Stimulated activated naive CD8-positive, alpha-beta T cell treated with anti-CD3 and anti-CD28 coated beads, Interleukin-15, amount 100 ng/mL, for 72 hours (primary cell): Measurements from ENCODE around the gene KIAA1217.

Experiments
- ATAC-seq: fragments of 150-1000 bp; cut with Tn5 transposase; 2 replicates; pipeline ENCODE4 v1.10.0; 2021; ENCODE audit warnings: mild to moderate bottlenecking, moderate library complexity
- DNase-seq, 2 donors: peaks; one replicate each; pipeline ENCODE4 v3.0.0; 2021 to 2022
- H3K27ac Mint-ChIP-seq, 2 donors: one replicate each; pipeline ENCODE4 v1.8.0; 2022; ENCODE audit warnings: mild to moderate bottlenecking in 2 of 2, mixed read lengths in 2 of 2, moderate library complexity in 2 of 2
- H3K27me3 Mint-ChIP-seq: one replicate; pipeline ENCODE4 v1.8.0; 2022; ENCODE audit warnings: mixed read lengths
- H3K4me1 Mint-ChIP-seq: one replicate; pipeline ENCODE4 v1.8.0; 2022; ENCODE audit warnings: mild to moderate bottlenecking, mixed read lengths
- H3K4me3 Mint-ChIP-seq, 2 donors: one replicate each; pipeline ENCODE4 v1.8.0; 2022; ENCODE audit warnings: mild to moderate bottlenecking in 2 of 2, mixed read lengths in 2 of 2, moderate library complexity in 1 of 2
- H3K9me3 Mint-ChIP-seq, 2 donors: one replicate each; pipeline ENCODE4 v1.8.0; 2022; ENCODE audit warnings: mixed read lengths in 2 of 2

Gene KIAA1217

DNA sequence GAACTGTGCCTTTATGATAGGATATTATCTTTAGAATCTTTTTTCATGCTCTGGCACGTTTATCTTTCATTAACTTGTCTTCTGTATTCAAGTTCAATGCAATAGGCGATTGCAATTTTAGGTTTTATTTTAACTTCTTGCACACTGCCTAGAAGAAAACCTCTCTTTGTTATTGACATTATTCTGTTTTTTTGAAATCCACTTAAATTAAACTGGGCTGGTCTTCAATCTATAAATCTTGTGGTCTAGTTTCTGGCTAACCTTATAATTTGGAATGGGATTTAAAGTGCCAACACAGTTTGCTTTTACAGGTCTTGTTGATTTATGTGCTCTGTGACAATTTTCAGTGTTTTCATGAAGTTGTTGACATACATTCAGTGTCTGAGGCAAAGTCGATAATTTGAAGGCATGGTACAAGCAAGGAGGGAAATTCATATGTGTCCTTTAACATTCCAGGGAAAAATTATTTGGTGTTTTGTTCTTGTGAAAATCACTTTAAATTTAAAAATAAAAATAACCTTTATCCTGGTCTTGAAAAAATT, 240.9 kb downstream of the KIAA1217 start:
- no peak for DNase-seq
- Mint-ChIP-seq H3K9me3 (peaks cover 0 to 3% of the 10 kb centered on the region in 2 donors), H3K27me3 (peaks cover 50% of the 10 kb centered on the region), H3K27ac (no peak overlapping the region), H3K4me1 (peaks cover 11% of the 10 kb centered on the region), H3K4me3 (no peak overlapping the region)
- no peak for ATAC-seq

DNA sequence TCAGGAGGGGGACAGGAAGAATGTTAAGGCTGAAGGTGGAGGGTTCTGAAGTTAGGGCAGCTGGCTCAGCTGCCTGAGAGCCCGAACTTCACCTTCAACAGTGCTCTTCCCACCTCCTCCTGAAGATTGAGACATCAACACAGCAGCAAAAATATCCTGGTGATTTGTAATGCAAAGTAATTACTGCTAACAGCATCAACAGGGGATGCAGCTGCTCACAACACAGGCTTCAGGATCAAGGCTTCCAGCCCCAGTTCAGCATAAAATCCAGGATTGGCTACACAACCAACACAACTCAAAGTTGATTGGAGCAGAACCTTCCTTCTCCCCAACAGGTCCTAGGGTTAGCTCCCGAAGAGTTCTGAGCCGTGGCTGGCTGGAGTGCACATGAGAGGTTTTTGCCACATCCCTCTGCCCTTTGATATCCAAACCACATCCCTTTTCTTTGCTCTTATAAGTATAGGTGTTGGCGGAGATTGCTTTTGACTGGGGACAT, 242.4 kb downstream of the KIAA1217 start:
- peak overlapping the region in 1 of 2 donors; percentile 68 for H3K4me3 Mint-ChIP-seq
- peak; percentile 62 for ATAC-seq
- no peak for DNase-seq
- peaks cover 62% of the 10 kb centered on the region for H3K27me3 Mint-ChIP-seq
- H3K9me3 Mint-ChIP-seq, result peaks cover 0 to 3% of the 10 kb centered on the region in 2 donors
- no peak overlapping the region for H3K27ac Mint-ChIP-seq
- H3K4me1 Mint-ChIP-seq, result peaks cover 11% of the 10 kb centered on the region

DNA sequence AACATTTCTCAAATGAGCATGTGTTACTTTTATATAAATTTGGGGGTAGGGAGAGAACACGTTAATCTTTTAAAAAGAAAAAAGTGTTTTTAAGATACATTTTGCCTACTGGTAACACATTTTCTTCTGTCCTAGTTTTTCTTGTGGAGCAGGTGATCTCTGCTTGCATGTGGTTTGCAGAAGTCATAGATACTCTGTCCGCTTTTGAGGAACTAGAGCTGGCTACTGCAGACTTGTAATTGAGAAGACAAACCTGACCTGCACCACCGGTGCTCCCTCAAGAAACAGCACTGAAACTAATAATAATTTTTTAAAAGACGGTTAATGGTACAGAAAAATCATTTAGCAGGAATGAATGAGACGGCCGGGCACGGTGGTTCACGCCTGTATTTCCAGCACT, 243.1 kb downstream of the KIAA1217 start:
- DNase-seq, result no peak
- H3K27ac Mint-ChIP-seq, result no peak overlapping the region
- H3K4me1 Mint-ChIP-seq, result peaks cover 11% of the 10 kb centered on the region
- H3K9me3 Mint-ChIP-seq, result peaks cover 0 to 3% of the 10 kb centered on the region in 2 donors
- peaks cover 59% of the 10 kb centered on the region for H3K27me3 Mint-ChIP-seq
- peak overlapping the region in 1 of 2 donors; percentile 68 for H3K4me3 Mint-ChIP-seq
- no peak for ATAC-seq

DNA sequence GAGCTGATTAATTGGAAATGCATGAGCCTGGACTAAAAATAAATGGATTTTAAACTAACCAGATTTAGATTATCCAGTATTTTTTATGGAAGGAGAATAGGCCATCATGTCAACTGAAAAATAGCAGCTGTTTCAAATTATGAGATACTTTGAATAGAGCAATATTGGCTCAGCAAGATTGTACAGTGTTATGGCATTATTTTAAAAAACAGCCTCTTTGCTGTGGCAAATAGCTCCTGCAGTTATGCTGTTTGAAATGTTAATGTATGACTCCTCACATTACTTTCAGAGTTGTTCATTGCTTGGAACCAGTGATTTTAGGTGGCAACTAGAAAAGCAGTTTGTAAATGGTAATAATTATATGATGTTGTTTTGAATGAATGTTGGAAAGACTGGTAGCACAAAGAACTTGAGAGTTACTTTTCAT, 244.5 kb downstream of the KIAA1217 start:
- Mint-ChIP-seq H3K27ac (no peak overlapping the region), H3K9me3 (no peaks in the 10 kb centered on the region), H3K27me3 (peaks cover 65% of the 10 kb centered on the region), H3K4me3 (no peak overlapping the region), H3K4me1 (peaks cover 11% of the 10 kb centered on the region)
- DNase-seq, result no peak
- ATAC-seq, result no peak

DNA sequence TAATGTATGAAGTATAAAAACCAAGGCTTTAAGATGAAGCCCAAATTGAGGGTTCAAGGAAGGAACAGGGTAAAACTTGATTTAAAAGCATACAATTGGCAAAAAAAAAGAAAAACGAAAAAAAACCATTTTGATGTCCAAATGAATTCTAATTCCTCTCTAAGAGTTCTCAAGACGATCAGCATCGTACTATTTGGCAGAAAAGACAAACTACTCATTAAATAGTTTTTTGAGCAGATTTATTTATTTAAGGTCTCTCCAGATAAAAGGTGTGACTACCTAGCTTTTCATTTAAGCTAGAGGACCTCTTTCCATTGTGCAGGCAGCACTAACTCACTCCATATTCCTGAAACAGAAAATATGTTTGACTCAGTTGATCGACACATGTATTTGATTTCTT, 245.0 kb downstream of the KIAA1217 start:
- peaks cover 11% of the 10 kb centered on the region for H3K4me1 Mint-ChIP-seq
- no peak overlapping the region for H3K27ac Mint-ChIP-seq
- H3K27me3 Mint-ChIP-seq, result peaks cover 71% of the 10 kb centered on the region
- ATAC-seq, result no peak
- no peak for DNase-seq
- no peaks in the 10 kb centered on the region for H3K9me3 Mint-ChIP-seq
- H3K4me3 Mint-ChIP-seq, result no peak overlapping the region

DNA sequence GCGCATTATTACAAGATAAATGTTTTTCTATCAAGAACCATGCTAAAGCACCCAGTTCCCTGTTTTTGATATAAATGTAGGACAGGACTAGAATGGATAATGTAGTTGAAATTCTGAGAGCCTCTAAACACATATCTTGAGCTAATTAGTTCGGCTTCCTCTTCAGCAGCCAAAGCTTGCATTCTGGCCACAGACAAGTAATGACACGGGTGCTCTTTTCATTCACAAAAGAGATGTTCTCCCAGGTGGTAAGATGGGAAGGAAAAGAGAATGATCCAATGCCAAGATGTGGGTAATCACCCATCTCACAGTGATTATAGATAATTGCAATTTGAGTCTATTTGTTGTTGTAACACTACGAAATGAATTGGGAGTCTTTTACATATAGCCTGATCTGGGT, 246.5 kb downstream of the KIAA1217 start:
- peaks cover 11% of the 10 kb centered on the region for H3K4me1 Mint-ChIP-seq
- H3K9me3 Mint-ChIP-seq, result no peaks in the 10 kb centered on the region
- ATAC-seq (no peak), DNase-seq (no peak)
- H3K27me3 Mint-ChIP-seq, result peaks cover 82% of the 10 kb centered on the region
- no peak overlapping the region for H3K4me3 Mint-ChIP-seq
- no peak overlapping the region for H3K27ac Mint-ChIP-seq

DNA sequence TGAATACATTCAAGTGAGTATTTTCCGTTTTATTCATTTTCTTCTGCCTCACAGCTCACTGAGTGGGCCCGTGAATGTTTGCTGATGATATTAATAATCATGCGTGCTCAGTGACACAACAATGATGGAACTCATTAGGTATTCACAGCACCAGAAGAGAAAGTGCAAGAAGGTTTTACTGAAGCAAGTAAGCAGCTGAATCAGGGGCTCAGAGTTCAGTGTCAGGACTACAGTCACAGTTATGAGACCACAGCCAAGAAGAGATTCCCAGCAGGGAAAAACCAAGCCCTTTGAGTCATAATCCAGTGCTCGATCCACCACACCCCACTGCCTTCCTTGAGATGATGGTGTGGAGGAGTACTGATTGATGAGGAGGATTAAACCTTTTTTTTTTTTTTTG, 247.4 kb downstream of the KIAA1217 start:
- Mint-ChIP-seq H3K9me3 (no peaks in the 10 kb centered on the region), H3K27me3 (peaks cover 80% of the 10 kb centered on the region), H3K4me3 (no peak overlapping the region), H3K4me1 (peaks cover 8% of the 10 kb centered on the region), H3K27ac (no peak overlapping the region)
- ATAC-seq (no peak), DNase-seq (no peak)

DNA sequence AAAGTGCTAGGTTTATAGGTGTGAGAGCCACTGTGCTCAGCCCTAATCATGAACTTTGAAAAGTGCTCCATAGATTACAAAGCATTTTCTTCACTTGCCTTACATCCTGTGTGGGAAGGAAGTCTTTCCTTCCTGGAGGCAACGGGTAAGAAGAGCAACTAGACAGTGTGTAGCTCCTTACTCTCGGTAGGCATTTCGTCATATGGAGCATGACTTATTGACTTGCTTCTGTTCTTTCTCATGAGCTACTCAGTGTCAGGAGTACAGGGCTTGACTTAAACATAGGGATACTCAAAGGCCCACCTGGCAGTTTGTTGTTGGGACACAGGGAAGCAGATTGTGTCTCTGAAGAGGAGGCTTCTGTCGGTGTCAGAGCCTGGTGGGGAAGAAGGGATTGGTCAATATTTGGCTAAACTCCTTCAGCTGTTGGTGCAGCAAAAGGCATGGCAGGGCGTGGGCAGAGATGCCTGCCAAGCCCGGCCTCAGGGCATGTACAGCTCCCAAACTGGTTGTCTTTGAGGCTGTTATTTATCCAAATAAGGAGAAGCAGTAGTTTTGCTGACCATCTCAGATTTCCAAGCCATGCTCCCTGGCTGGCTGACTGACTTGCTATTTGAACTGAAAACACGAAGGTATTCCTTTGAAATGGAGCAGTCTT, 248.9 kb downstream of the KIAA1217 start:
- Mint-ChIP-seq H3K27ac (peak overlapping the region in 1 of 2 donors; percentile 19), H3K4me1 (peaks cover 6% of the 10 kb centered on the region), H3K27me3 (peaks cover 72% of the 10 kb centered on the region), H3K4me3 (no peak overlapping the region), H3K9me3 (no peaks in the 10 kb centered on the region)
- peak; percentile 48 for ATAC-seq
- no peak for DNase-seq

DNA sequence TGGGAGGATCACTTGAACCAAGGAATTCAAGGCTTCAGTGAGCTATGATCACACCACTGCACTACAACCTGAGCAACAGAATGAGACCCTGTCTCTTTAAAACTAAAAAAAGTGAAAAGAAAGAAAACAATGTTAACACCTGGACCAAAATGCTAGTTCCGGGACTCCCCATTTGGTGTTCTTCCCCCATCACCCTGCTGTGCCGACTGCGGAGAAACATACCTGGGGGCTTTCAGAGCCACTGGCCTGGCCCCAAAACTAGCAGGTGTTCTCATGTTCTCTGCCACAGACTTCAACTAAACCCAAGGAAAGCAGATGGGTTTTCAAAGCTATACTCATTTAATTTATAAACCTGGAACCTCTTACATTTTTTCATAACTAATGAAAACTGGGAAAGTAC, 250.9 kb downstream of the KIAA1217 start:
- no peak for ATAC-seq
- Mint-ChIP-seq H3K27ac (no peak overlapping the region), H3K9me3 (no peaks in the 10 kb centered on the region), H3K4me3 (no peak overlapping the region), H3K27me3 (peaks cover 52% of the 10 kb centered on the region), H3K4me1 (peaks cover 27% of the 10 kb centered on the region)
- DNase-seq, result no peak

DNA sequence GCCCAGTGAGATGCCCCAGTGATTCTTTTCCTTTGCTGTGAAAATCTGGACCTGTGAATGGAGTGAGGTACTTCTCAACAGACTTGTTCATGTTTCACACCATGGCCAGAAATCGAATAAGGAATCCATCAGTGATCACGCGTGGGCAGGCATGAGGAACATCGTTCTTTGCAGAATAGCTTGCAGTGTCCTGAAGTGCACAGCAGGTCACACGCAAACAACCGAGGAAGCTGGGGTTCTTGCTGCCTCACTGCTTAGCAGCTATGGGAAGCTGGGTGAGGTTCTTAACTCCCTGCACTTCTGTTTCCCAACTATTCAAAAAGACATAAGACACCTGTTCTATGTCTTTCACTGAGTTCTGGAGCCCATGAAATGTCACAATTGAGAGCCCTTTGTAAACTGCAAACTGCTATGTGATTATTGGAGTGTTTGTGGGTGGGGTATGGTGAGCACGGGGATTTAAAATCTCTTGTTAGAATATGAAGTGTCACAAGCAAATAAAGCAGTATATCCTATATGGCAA, 253.4 kb downstream of the KIAA1217 start:
- Mint-ChIP-seq H3K27me3 (peaks cover 32% of the 10 kb centered on the region), H3K4me3 (no peak overlapping the region), H3K27ac (no peak overlapping the region), H3K4me1 (peaks cover 50% of the 10 kb centered on the region), H3K9me3 (no peaks in the 10 kb centered on the region)
- DNase-seq (no peak), ATAC-seq (no peak)

DNA sequence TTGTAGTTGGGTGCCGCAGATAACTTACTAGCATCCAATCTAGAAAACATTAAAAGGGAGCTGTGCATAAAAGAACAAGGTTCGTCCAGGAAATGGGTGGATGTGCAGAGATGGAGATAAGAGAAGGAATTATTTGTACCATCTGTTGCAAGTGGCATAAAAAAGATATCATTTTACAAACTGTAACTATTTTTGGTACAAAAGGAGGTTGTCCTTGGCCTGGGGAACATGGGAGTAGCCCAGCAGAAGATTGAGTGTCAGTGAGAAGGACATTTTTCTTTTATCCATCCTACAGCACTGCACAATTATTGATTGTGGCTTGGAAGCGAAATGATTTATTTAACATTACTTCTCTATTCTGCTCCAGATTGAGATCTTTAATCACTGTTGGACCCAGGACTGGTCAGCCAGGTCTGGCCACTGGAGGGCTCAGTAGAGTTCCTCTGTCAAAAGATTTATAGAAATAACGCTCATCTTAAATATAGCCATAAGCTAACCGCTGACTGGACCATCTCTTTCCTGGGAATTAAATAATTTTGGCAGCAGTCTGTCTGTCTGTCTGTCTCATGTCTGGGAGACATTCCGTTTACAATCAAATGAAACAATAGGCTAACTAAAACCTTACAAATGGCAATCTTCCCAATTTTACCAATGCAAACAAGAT, 254.1 kb downstream of the KIAA1217 start:
- DNase-seq, result no peak
- ATAC-seq, result no peak
- Mint-ChIP-seq H3K4me1 (peaks cover 53% of the 10 kb centered on the region), H3K9me3 (no peaks in the 10 kb centered on the region), H3K4me3 (no peak overlapping the region), H3K27ac (peak overlapping the region in 1 of 2 donors; percentile 30), H3K27me3 (peaks cover 26% of the 10 kb centered on the region)

DNA sequence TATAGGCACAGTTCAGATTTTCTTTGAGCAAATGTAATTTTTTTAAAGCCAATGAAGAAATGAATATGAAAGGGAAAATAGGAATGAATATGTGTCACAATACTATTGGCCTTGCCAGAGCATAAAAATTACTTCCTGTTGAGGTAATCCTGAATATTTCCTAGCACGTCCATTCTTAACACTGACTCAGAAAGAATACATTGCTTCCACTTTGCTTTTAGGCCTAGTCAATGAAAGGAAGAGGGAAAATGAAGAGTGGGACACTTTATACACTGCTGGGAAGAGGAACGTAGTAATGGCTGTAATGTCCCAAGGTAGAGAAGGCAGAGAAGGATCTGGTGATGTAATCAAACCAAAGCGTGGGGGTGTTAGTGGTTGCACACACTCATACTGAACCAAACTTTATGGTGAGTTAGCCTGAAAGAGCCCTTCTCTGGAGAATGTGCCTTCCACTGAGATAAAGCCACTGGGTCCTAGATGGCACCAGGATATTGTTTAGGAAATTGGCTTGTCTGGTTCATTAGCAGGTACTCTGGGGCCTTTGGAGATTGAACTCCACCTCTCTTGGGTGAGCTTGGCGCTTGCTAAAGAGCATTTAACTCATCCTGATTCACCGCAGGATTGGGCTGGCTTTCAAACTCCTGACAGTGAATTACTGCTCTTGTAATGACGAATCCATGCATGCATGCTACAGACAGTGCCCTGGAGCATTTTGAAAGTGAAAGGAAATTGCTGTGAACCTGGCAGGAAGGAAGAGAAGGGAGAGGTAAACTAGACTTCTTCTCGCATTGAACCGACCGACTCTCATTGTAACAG, 254.9 kb downstream of the KIAA1217 start:
- peaks cover 18% of the 10 kb centered on the region for H3K27me3 Mint-ChIP-seq

DNA sequence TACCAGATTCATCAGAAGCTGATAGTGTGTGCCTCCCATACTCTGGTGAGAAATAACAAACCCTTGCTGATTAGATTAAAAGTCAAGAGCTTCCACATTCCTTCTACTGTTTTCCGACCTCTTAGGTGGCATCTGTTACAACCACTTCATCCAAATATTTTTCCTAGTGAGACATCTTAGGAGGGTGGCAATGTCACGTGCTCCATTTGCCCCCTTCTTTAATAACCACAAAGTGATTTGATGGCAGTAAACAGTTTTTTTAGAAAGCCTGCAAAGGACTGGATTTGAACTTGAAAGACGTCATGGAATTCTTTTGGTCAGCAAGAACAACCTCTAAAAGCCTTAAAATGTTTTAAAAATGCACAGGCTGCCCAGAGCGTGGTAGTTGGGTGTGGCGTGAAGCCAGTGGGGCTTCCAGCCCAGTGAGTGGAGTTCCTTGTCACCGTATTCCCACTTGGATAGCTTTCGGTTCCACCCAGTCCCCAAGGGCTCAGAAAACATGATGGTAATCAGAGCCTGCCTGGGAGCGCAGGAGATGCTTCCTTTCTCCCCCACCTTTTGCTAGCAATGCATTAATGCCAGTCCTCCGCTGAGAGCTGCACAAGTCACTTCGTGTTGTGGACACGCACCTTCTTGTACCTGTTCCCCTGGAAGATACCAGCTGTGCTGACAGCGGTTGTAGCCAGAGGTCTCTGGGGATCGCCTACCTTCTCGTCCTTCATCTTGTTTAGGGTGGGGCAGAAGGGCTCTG, 256.4 kb downstream of the KIAA1217 start:
- no peak for ATAC-seq
- Mint-ChIP-seq H3K27me3 (peaks cover 10% of the 10 kb centered on the region), H3K4me3 (peak overlapping the region; percentile 26 to 69), H3K9me3 (no peaks in the 10 kb centered on the region), H3K4me1 (peaks cover 53% of the 10 kb centered on the region), H3K27ac (peak overlapping the region in 1 of 2 donors; percentile 95)
- no peak for DNase-seq

More for the DNA sequence above, 254.9 kb downstream of the KIAA1217 start:
- H3K9me3 Mint-ChIP-seq, result no peaks in the 10 kb centered on the region
- peak; percentile 37 to 59 for DNase-seq
- ATAC-seq, result peak; percentile 78
- peak overlapping the region; percentile 36 to 83 for H3K27ac Mint-ChIP-seq
- H3K4me3 Mint-ChIP-seq, result peak overlapping the region; percentile 44 to 51
- peaks cover 53% of the 10 kb centered on the region for H3K4me1 Mint-ChIP-seq

DNA sequence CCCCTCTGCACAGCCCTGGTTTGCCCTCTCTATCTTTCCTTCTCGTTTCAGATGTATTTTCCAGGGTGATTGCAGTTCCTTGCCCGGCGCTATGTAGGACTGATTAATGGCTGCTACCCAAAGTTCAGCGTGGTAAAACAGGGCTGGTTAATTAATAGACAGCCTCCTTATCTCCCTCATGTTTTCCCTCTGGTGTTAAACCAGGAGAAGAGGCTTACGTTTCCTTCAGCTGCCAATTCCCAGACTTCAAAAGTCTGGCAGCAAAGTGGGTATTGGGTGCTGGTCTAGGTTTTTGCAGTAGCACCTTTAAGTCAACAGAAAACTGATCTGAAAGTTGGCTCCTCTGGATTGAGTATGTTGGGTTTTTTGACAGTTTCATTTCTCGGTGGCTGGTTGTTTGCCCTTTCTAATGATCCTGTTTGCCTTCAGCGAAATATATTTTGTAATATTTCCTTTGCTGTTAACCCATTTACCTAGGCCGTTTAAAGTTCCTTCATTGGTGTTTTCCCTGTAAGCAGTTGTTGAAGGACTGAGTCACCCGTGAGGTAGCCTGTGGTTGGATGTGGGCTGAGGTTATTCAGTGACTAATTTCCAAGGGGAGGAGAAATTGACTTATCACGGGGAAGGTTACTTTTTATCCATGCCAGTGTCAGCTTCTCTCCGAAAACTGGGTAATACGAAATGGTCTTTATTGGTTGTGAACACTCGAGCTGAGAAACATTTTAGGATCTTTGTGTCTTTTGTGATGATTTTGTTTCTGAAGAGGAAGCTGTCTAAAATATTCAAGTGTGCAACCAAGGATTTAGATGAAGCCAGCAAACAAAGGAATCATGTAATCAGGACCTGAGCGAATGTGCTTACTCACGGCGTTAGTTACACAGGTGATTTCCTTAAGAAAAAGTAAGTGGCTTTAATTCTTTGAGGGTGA, 257.2 kb downstream of the KIAA1217 start:
- Mint-ChIP-seq H3K27ac (peak overlapping the region; percentile 90 to 95), H3K4me3 (peak overlapping the region; percentile 49 to 69), H3K4me1 (peaks cover 53% of the 10 kb centered on the region), H3K9me3 (no peaks in the 10 kb centered on the region), H3K27me3 (peaks cover 7% of the 10 kb centered on the region)
- DNase-seq, result peak; percentile 54 to 80
- peak; percentile 93 for ATAC-seq
